ENCODE results near the gene ANKRD55.

DNA sequence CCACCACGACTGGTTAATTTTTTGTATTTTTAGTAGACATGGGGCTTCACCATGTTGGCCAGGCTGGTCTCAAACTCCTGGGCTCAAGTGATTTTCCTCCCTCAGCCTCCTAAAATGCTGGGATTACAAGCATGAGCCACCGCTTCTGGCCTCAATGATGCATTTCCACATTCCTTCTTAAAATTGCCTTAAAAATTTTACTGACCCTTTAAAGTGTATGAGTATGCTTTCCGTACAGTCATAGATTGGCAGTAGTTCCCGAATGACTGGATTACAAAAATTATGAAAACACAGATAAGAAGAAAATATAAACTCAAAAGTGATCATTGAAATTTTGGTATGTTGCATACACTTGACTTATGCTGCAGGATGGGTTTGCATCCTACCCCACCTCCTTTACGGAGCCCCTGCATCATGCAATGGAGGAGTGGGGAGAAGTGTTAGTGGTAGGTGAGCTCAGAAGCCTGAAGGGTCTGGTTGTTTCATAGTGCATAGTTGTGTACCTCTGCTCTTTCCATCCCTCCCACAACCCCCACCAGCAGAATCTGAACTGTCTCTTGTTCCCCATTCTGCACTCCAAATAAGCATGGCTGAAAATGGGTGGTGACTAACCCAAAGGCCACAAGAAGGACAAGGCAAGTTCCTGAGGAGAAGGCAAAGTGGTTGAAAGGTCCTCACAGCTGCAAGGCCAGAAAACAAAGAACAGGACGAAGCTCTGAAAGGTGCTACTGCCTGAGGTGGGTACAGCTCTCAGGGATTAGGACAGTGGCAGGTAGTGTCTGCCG, 26.8 kb downstream of the ANKRD55 start:
- TF ChIP-seq SNRNP70 (optimal IDR thresholded peaks at IDR 0.05; ENCODE audit: low read depth, low read length) = no peak
- TF ChIP-seq, protein P1, sequence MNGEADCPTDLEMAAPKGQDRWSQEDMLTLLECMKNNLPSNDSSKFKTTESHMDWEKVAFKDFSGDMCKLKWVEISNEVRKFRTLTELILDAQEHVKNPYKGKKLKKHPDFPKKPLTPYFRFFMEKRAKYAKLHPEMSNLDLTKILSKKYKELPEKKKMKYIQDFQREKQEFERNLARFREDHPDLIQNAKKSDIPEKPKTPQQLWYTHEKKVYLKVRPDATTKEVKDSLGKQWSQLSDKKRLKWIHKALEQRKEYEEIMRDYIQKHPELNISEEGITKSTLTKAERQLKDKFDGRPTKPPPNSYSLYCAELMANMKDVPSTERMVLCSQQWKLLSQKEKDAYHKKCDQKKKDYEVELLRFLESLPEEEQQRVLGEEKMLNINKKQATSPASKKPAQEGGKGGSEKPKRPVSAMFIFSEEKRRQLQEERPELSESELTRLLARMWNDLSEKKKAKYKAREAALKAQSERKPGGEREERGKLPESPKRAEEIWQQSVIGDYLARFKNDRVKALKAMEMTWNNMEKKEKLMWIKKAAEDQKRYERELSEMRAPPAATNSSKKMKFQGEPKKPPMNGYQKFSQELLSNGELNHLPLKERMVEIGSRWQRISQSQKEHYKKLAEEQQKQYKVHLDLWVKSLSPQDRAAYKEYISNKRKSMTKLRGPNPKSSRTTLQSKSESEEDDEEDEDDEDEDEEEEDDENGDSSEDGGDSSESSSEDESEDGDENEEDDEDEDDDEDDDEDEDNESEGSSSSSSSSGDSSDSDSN (IDR thresholded peaks at IDR 0.05; ENCODE audit: borderline replicate concordance in 1 of 2, low read depth in 2 of 2, low read length in 2 of 2) = no peak
- TF ChIP-seq POLR2A (conservative IDR thresholded peaks at IDR 0.05) = no peak
- TF ChIP-seq, protein P2, sequence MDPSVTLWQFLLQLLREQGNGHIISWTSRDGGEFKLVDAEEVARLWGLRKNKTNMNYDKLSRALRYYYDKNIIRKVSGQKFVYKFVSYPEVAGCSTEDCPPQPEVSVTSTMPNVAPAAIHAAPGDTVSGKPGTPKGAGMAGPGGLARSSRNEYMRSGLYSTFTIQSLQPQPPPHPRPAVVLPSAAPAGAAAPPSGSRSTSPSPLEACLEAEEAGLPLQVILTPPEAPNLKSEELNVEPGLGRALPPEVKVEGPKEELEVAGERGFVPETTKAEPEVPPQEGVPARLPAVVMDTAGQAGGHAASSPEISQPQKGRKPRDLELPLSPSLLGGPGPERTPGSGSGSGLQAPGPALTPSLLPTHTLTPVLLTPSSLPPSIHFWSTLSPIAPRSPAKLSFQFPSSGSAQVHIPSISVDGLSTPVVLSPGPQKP (CRISPR knock-in tag; IDR thresholded peaks at IDR 0.05) = no peak
- no peak for TF ChIP-seq TEAD4 (IDR thresholded peaks at IDR 0.05; ENCODE audit: low read length)
- TF ChIP-seq TEAD4 (CRISPR knock-in tag; IDR thresholded peaks at IDR 0.05; ENCODE audit: borderline replicate concordance) = no peak
- TF ChIP-seq SRF (CRISPR knock-in tag; IDR thresholded peaks at IDR 0.05) = no peak
- TF ChIP-seq, protein P3, sequence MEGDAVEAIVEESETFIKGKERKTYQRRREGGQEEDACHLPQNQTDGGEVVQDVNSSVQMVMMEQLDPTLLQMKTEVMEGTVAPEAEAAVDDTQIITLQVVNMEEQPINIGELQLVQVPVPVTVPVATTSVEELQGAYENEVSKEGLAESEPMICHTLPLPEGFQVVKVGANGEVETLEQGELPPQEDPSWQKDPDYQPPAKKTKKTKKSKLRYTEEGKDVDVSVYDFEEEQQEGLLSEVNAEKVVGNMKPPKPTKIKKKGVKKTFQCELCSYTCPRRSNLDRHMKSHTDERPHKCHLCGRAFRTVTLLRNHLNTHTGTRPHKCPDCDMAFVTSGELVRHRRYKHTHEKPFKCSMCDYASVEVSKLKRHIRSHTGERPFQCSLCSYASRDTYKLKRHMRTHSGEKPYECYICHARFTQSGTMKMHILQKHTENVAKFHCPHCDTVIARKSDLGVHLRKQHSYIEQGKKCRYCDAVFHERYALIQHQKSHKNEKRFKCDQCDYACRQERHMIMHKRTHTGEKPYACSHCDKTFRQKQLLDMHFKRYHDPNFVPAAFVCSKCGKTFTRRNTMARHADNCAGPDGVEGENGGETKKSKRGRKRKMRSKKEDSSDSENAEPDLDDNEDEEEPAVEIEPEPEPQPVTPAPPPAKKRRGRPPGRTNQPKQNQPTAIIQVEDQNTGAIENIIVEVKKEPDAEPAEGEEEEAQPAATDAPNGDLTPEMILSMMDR (IDR thresholded peaks at IDR 0.05 in 2 of 3, conservative IDR thresholded peaks at IDR 0.05 in 1 of 3; ENCODE audit: insufficient read depth in 2 of 3, low read depth in 1 of 3, low read length in 3 of 3) = no peak
- TF ChIP-seq, protein P4, sequence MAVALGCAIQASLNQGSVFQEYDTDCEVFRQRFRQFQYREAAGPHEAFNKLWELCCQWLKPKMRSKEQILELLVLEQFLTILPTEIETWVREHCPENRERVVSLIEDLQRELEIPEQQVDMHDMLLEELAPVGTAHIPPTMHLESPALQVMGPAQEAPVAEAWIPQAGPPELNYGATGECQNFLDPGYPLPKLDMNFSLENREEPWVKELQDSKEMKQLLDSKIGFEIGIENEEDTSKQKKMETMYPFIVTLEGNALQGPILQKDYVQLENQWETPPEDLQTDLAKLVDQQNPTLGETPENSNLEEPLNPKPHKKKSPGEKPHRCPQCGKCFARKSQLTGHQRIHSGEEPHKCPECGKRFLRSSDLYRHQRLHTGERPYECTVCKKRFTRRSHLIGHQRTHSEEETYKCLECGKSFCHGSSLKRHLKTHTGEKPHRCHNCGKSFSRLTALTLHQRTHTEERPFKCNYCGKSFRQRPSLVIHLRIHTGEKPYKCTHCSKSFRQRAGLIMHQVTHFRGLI (CRISPR knock-in tag; IDR thresholded peaks at IDR 0.05) = no peak
- TF ChIP-seq ELF2 (CRISPR knock-in tag; IDR thresholded peaks at IDR 0.05) = no peak
- TF ChIP-seq JUN (IDR thresholded peaks at IDR 0.05; ENCODE audit: borderline replicate concordance, low read depth, low read length) = no peak
- no peak for TF ChIP-seq JUN (CRISPR knock-in tag; IDR thresholded peaks at IDR 0.05; ENCODE audit: borderline replicate concordance)

Data from K562 (cell line).